GM12892 (cell line): ENCODE measurements around the gene AHI1.

ENCODE experiments used
- POLR2A ChIP-seq: IDR thresholded peaks from 2 replicates; pipeline ENCODE4 v1.6.1; 2011; ENCODE audit warnings: low read depth, low read length, control low read depth
- POLR2AphosphoS5 ChIP-seq: IDR thresholded peaks from 2 replicates; pipeline ENCODE4 v1.6.1; 2011; ENCODE audit warnings: low read depth, low read length, control low read depth
- TAF1 ChIP-seq: IDR thresholded peaks from 2 replicates; pipeline ENCODE4 v1.6.1; 2011; ENCODE audit warnings: low read depth, mild to moderate bottlenecking, control low read depth, low read length, borderline replicate concordance

DNA sequence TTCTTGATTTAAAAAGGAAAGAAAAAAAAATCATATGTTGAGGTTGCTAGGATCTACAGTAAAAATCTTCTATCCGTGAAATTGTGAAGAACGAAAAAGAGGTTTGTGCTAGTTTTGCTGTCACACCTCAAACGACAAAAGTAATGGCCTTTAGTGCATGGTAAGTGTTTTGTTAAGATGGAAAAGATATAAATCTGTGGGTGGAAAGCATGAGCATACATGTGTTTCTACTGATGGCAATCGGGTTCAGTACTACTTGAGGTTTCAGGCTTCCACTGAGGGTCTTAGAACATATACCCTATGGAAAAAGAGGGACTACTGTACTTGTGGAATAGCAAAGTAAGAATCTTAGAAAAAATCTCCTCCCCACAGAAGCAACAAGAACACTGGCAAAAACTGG lies 58.0 kb downstream of the AHI1 start:
- TF ChIP-seq POLR2A = no peak
- TF ChIP-seq TAF1 = no peak
- TF ChIP-seq POLR2AphosphoS5 = no peak
